ENCODE results near the gene RPLP2. TPM values are rescaled to one million over a fixed set of nuclear protein-coding genes. Genes with fewer than 3 reads are reported as not detected.
A peak's percentile ranks its signal among the peaks of the same experiment; 100 is the strongest.

Gene RPLP2
- total RNA-seq, 5 donors from 2014 or later (not counting 1 experiment from before 2014, with no cell fraction given) = 4,736 to 5,826 (median 5,260) TPM

GRCh38 chr11:838441-839279 is 28.9 kb downstream of the RPLP2 start:
- Mint-ChIP-seq H3K4me3 (no peak overlapping the region), H3K9me3 (no peaks in the 10 kb centered on the region), H3K36me3 (peaks cover 2% of the 10 kb centered on the region), H3K27ac (no peak overlapping the region), H3K27me3 (no peaks in the 10 kb centered on the region), H3K4me1 (peaks cover 14 to 33% (median 23%) of the 10 kb centered on the region in 3 donors)
- H3K27ac ChIP-seq (ENCODE audit: low read length) = no peak overlapping the region
- ChIA-PET CTCF (no interaction called here), POLR2A (no interaction called here)
- no peak overlapping the region for H3K4me3 ChIP-seq (ENCODE audit: control insufficient read depth in 1 of 2, extremely low read depth in 1 of 2, low read length in 1 of 2)
- no peak for ATAC-seq (replicated peaks in 1 of 4)
- peaks cover 3 to 58% of the 10 kb centered on the region in 2 experiments for H3K4me1 ChIP-seq (ENCODE audit: control insufficient read depth in 1 of 2, extremely low read depth in 1 of 2, insufficient read depth in 2 of 2, low read length in 2 of 2)
- H3K27me3 ChIP-seq (replicated peaks in 1 of 2; ENCODE audit: control insufficient read depth in 2 of 2, extremely low read depth in 1 of 2, insufficient read depth in 2 of 2, low read length in 1 of 2) = peaks cover 0 to 19% of the 10 kb centered on the region in 2 experiments
- DNase-seq = no peak
- no peaks in the 10 kb centered on the region for H3K9me3 ChIP-seq
- WGBS (ENCODE audit: insufficient coverage) = 80% methylated on average over 14 of the region's 17 CpGs
- H3K36me3 ChIP-seq (ENCODE audit: control insufficient read depth in 2 of 2, extremely low read depth in 1 of 2, insufficient read depth in 1 of 2, low read length in 1 of 2) = peaks cover 5 to 26% of the 10 kb centered on the region in 2 donors

GRCh38 chr11:839280-839623 is 29.5 kb downstream of the RPLP2 start:
- no peaks in the 10 kb centered on the region for H3K9me3 ChIP-seq
- Mint-ChIP-seq H3K4me3 (no peak overlapping the region), H3K9me3 (no peaks in the 10 kb centered on the region), H3K27me3 (no peaks in the 10 kb centered on the region), H3K36me3 (peaks cover 2% of the 10 kb centered on the region), H3K27ac (no peak overlapping the region), H3K4me1 (peaks cover 14 to 32% (median 22%) of the 10 kb centered on the region in 3 donors)
- H3K36me3 ChIP-seq (ENCODE audit: control insufficient read depth in 2 of 2, extremely low read depth in 1 of 2, insufficient read depth in 1 of 2, low read length in 1 of 2) = peaks cover 5 to 26% of the 10 kb centered on the region in 2 donors
- ChIA-PET POLR2A (no interaction called here), CTCF (no interaction called here)
- 100% methylated on average over 5 of the region's 5 CpGs for WGBS (ENCODE audit: insufficient coverage)
- H3K27ac ChIP-seq (ENCODE audit: low read length) = no peak overlapping the region
- no peak overlapping the region for H3K4me3 ChIP-seq (ENCODE audit: control insufficient read depth in 1 of 2, extremely low read depth in 1 of 2, low read length in 1 of 2)
- H3K27me3 ChIP-seq (replicated peaks in 1 of 2; ENCODE audit: control insufficient read depth in 2 of 2, extremely low read depth in 1 of 2, insufficient read depth in 2 of 2, low read length in 1 of 2) = peaks cover 0 to 20% of the 10 kb centered on the region in 2 experiments
- DNase-seq (no peak), ATAC-seq (replicated peaks in 1 of 4) (no peak)
- peaks cover 7 to 58% of the 10 kb centered on the region in 2 experiments for H3K4me1 ChIP-seq (ENCODE audit: control insufficient read depth in 1 of 2, extremely low read depth in 1 of 2, insufficient read depth in 2 of 2, low read length in 2 of 2)

- Histone ChIP-seq H3K27ac (ENCODE audit: low read length) (no peak overlapping the region), H3K9me3 (no peaks in the 10 kb centered on the region), H3K36me3 (ENCODE audit: control insufficient read depth in 2 of 2, extremely low read depth in 1 of 2, insufficient read depth in 1 of 2, low read length in 1 of 2) (peaks cover 5 to 26% of the 10 kb centered on the region in 2 donors), H3K4me3 (ENCODE audit: control insufficient read depth in 1 of 2, extremely low read depth in 1 of 2, low read length in 1 of 2) (no peak overlapping the region), H3K27me3 (replicated peaks in 1 of 2; ENCODE audit: control insufficient read depth in 2 of 2, extremely low read depth in 1 of 2, insufficient read depth in 2 of 2, low read length in 1 of 2) (peaks cover 0 to 20% of the 10 kb centered on the region in 2 experiments), H3K4me1 (ENCODE audit: control insufficient read depth in 1 of 2, extremely low read depth in 1 of 2, insufficient read depth in 2 of 2, low read length in 2 of 2) (peaks cover 9 to 58% of the 10 kb centered on the region in 2 experiments)
- no peaks in the 10 kb centered on the region for H3K9me3 Mint-ChIP-seq
- ATAC-seq (replicated peaks in 1 of 4) (no peak), DNase-seq (no peak)
- CTCF ChIA-PET = no interaction called here
- peak overlapping the region; percentile 76 to 83 (median 80) for H3K4me3 Mint-ChIP-seq
- WGBS (ENCODE audit: insufficient coverage) = 95% methylated on average over 19 of the region's 25 CpGs
- POLR2A ChIA-PET = interaction anchor here in 1 of 2 donors (0.6 kb wide), 1 partner anchor 304 kb away, joined by 7 read pairs; no protein-coding TSS in a partner anchor
- H3K36me3 Mint-ChIP-seq = peaks cover 2% of the 10 kb centered on the region
- H3K27ac Mint-ChIP-seq = peak overlapping the region in 1 of 2 donors; percentile 39
- peaks cover 19 to 34% (median 21%) of the 10 kb centered on the region in 3 donors for H3K4me1 Mint-ChIP-seq
- no peaks in the 10 kb centered on the region for H3K27me3 Mint-ChIP-seq
Measured at GRCh38 chr11:839875-840617, 30.3 kb downstream of the RPLP2 start.

- Mint-ChIP-seq H3K27ac (peak overlapping the region; percentile 79 to 82), H3K4me1 (peaks cover 19 to 32% (median 21%) of the 10 kb centered on the region in 3 donors)
- peak in 2 of 4 experiments; percentile 48 to 59 for ATAC-seq (replicated peaks in 1 of 4)
Measured at GRCh38 chr11:841981-842369, 32.2 kb downstream of the RPLP2 start.

GRCh38 chr11:842370-843002 is 32.7 kb downstream of the RPLP2 start, which contains the start of the genes POLR2L and TSPAN4:
Gene POLR2L (minus strand): TSS chr11:842529. CDS start chr11:842508, 21 bp downstream.
Gene TSPAN4 (plus strand): TSS chr11:842852. CDS start chr11:850305, 7,453 bp downstream.
- Histone ChIP-seq H3K27me3 (replicated peaks in 1 of 2; ENCODE audit: control insufficient read depth in 2 of 2, extremely low read depth in 1 of 2, insufficient read depth in 2 of 2, low read length in 1 of 2) (peaks cover 0 to 38% of the 10 kb centered on the region in 2 experiments), H3K36me3 (ENCODE audit: control insufficient read depth in 2 of 2, extremely low read depth in 1 of 2, insufficient read depth in 1 of 2, low read length in 1 of 2) (peaks cover 5 to 26% of the 10 kb centered on the region in 2 donors), H3K4me1 (ENCODE audit: control insufficient read depth in 1 of 2, extremely low read depth in 1 of 2, insufficient read depth in 2 of 2, low read length in 2 of 2) (peaks cover 9 to 52% of the 10 kb centered on the region in 2 experiments), H3K9me3 (no peaks in the 10 kb centered on the region), H3K4me3 (ENCODE audit: control insufficient read depth in 1 of 2, extremely low read depth in 1 of 2, low read length in 1 of 2) (peak within 1 kb of the TSS; percentile 85 to 93), H3K27ac (ENCODE audit: low read length) (no peak within 1 kb of the TSS)
- CTCF ChIA-PET = interaction anchor here in 1 of 2 donors (0.6 kb wide), 1 partner anchor 361 kb away, joined by 3 read pairs; no protein-coding TSS in a partner anchor
- Mint-ChIP-seq H3K9me3 (no peaks in the 10 kb centered on the region), H3K27ac (peak within 1 kb of the TSS; percentile 79 to 82), H3K36me3 (peaks cover 2% of the 10 kb centered on the region), H3K27me3 (no peaks in the 10 kb centered on the region), H3K4me3 (peak within 1 kb of the TSS; percentile 80 to 85 (median 83)), H3K4me1 (peaks cover 19 to 31% (median 21%) of the 10 kb centered on the region in 3 donors)
- under 1% methylated on average over 87 of the region's 87 CpGs for WGBS (ENCODE audit: insufficient coverage)
- POLR2A ChIA-PET = interaction anchor here in 1 of 2 donors (0.6 kb wide), 2 partner anchors 11 to 148 kb away, joined by 3 to 4 read pairs; no protein-coding TSS in a partner anchor
- ATAC-seq (replicated peaks in 1 of 4) (peak; percentile 83 to 88 (median 86)), DNase-seq (peak; percentile 64 to 93 (median 81))

More at GRCh38 chr11:841981-842369, 32.2 kb downstream of the RPLP2 start:
- H3K27ac ChIP-seq (ENCODE audit: low read length) = no peak overlapping the region
- peak overlapping the region; percentile 85 to 93 for H3K4me3 ChIP-seq (ENCODE audit: control insufficient read depth in 1 of 2, extremely low read depth in 1 of 2, low read length in 1 of 2)
- Mint-ChIP-seq H3K27me3 (no peaks in the 10 kb centered on the region), H3K4me3 (peak overlapping the region; percentile 80 to 85 (median 83)), H3K9me3 (no peaks in the 10 kb centered on the region), H3K36me3 (peaks cover 2% of the 10 kb centered on the region)
- no peaks in the 10 kb centered on the region for H3K9me3 ChIP-seq
- H3K4me1 ChIP-seq (ENCODE audit: control insufficient read depth in 1 of 2, extremely low read depth in 1 of 2, insufficient read depth in 2 of 2, low read length in 2 of 2) = peaks cover 9 to 56% of the 10 kb centered on the region in 2 experiments
- ChIA-PET POLR2A (interaction anchor here in 1 of 2 donors (0.6 kb wide), 1 partner anchor 148 kb away, joined by 4 read pairs; no protein-coding TSS in a partner anchor), CTCF (no interaction called here)
- 2% methylated on average over 27 of the region's 27 CpGs for WGBS (ENCODE audit: insufficient coverage)
- peaks cover 0 to 34% of the 10 kb centered on the region in 2 experiments for H3K27me3 ChIP-seq (replicated peaks in 1 of 2; ENCODE audit: control insufficient read depth in 2 of 2, extremely low read depth in 1 of 2, insufficient read depth in 2 of 2, low read length in 1 of 2)
- H3K36me3 ChIP-seq (ENCODE audit: control insufficient read depth in 2 of 2, extremely low read depth in 1 of 2, insufficient read depth in 1 of 2, low read length in 1 of 2) = peaks cover 5 to 26% of the 10 kb centered on the region in 2 donors
- no peak for DNase-seq

Measured in T-cell (primary cell).